H9 (cell line): ENCODE data around the gene LIMA1. TPM values are rescaled to one million over a fixed set of nuclear protein-coding genes. Genes with fewer than 3 reads are reported as not detected.

ENCODE experiments used
- DNase-seq: peaks from one replicate; pipeline ENCODE4 v3.0.0-alpha.2; 2017
- H2AFZ ChIP-seq: one replicate; pipeline ENCODE4 v1.6.1; 2013; ENCODE audit warnings: mild to moderate bottlenecking, low read length, control low read depth, moderate library complexity
- H2AK5ac ChIP-seq: 2 replicates; pipeline ENCODE4 v1.6.1; 2013; ENCODE audit warnings: low read length, control low read depth, mixed read lengths; ENCODE audit not compliant: insufficient read length
- H2BK120ac ChIP-seq: one replicate; pipeline ENCODE4 v1.6.1; 2013; ENCODE audit warnings: low read depth, mild to moderate bottlenecking, low read length, control low read depth, inconsistent platforms; ENCODE audit not compliant: poor library complexity, severe bottlenecking
- H2BK12ac ChIP-seq: 2 replicates; pipeline ENCODE4 v1.6.1; 2013; ENCODE audit warnings: low read length, control low read depth, mixed read lengths, low read depth; ENCODE audit not compliant: insufficient read length
- H2BK15ac ChIP-seq: 2 replicates; pipeline ENCODE4 v1.6.1; 2013; ENCODE audit warnings: low read depth, low read length, control low read depth
- H2BK20ac ChIP-seq: one replicate; pipeline ENCODE4 v1.6.1; 2013; ENCODE audit warnings: low read depth, mild to moderate bottlenecking, low read length, control low read depth, inconsistent platforms; ENCODE audit not compliant: poor library complexity, severe bottlenecking
- H2BK5ac ChIP-seq: 2 replicates; pipeline ENCODE4 v1.6.1; 2013; ENCODE audit warnings: low read length, control low read depth, mixed read lengths; ENCODE audit not compliant: insufficient read length
- H3K14ac ChIP-seq: 2 replicates; pipeline ENCODE4 v1.6.1; 2013; ENCODE audit warnings: low read length, control low read depth; ENCODE audit not compliant: insufficient read depth
- H3K18ac ChIP-seq: 2 replicates; pipeline ENCODE4 v1.6.1; 2013; ENCODE audit warnings: low read depth, mild to moderate bottlenecking, mixed read lengths, low read length, control low read depth; ENCODE audit not compliant: insufficient read length
- H3K23ac ChIP-seq: 2 replicates; pipeline ENCODE4 v1.6.1; 2013; ENCODE audit warnings: low read length, control low read depth, mixed read lengths, low read depth; ENCODE audit not compliant: insufficient read length
- H3K23me2 ChIP-seq: 2 replicates; pipeline ENCODE4 v1.6.1; 2013; ENCODE audit warnings: low read depth, mild to moderate bottlenecking, mixed read lengths, low read length, control low read depth; ENCODE audit not compliant: insufficient read length, poor library complexity, severe bottlenecking
- H3K27ac ChIP-seq: 2 replicates; pipeline ENCODE4 v1.5.1; 2013; ENCODE audit warnings: low read length, control low read depth, mixed read lengths, low read depth; ENCODE audit not compliant: insufficient read length
- H3K27me3 ChIP-seq: 2 replicates; pipeline ENCODE4 v1.6.1; 2013; ENCODE audit warnings: low read length, control low read depth, inconsistent platforms; ENCODE audit not compliant: insufficient read depth
- H3K4ac ChIP-seq: 2 replicates; pipeline ENCODE4 v1.6.1; 2013; ENCODE audit warnings: low read depth, mild to moderate bottlenecking, control low read depth, inconsistent platforms, low read length, moderate library complexity
- H3K4me1 ChIP-seq: 2 replicates; pipeline ENCODE4 v1.6.1; 2013; ENCODE audit warnings: low read length, control low read depth, inconsistent platforms; ENCODE audit not compliant: insufficient read depth
- H3K4me2 ChIP-seq: 2 replicates; pipeline ENCODE4 v1.6.1; 2013; ENCODE audit warnings: low read length, control low read depth, mixed read lengths; ENCODE audit not compliant: insufficient read length, insufficient read depth
- H3K56ac ChIP-seq: 2 replicates; pipeline ENCODE4 v1.6.1; 2013; ENCODE audit warnings: low read depth, mild to moderate bottlenecking, mixed read lengths, low read length, control low read depth; ENCODE audit not compliant: insufficient read length
- H3K79me1 ChIP-seq: 2 replicates; pipeline ENCODE4 v1.6.1; 2013; ENCODE audit warnings: low read depth, mild to moderate bottlenecking, moderate library complexity, low read length, control low read depth, inconsistent platforms; ENCODE audit not compliant: insufficient read depth, poor library complexity, severe bottlenecking
- H3K79me2 ChIP-seq: 2 replicates; pipeline ENCODE4 v1.6.1; 2013; ENCODE audit warnings: low read length, control low read depth, inconsistent platforms; ENCODE audit not compliant: insufficient read depth
- H3K9ac ChIP-seq: 2 replicates; pipeline ENCODE4 v1.6.1; 2013; ENCODE audit warnings: low read length, control low read depth, mixed read lengths; ENCODE audit not compliant: insufficient read length; ENCODE audit errors: extremely low read depth
- H3K9me3 ChIP-seq: one replicate; pipeline ENCODE4 v1.6.1; 2013; ENCODE audit warnings: low read depth, low read length, inconsistent platforms; ENCODE audit not compliant: control insufficient read depth
- H3T11ph ChIP-seq: one replicate; pipeline ENCODE4 v1.6.1; 2013; ENCODE audit warnings: mild to moderate bottlenecking, low read length, control low read depth, inconsistent platforms
- H4K20me1 ChIP-seq: one replicate; pipeline ENCODE4 v1.6.1; 2013; ENCODE audit not compliant: control insufficient read depth, insufficient read length, insufficient read depth
- H4K5ac ChIP-seq: 2 replicates; pipeline ENCODE4 v1.6.1; 2013; ENCODE audit warnings: low read depth, mild to moderate bottlenecking, mixed read lengths, low read length, control low read depth; ENCODE audit not compliant: insufficient read length
- H4K8ac ChIP-seq: replicated peaks from 2 replicates; pipeline ENCODE4 v1.6.1; 2013; ENCODE audit warnings: low read length, control low read depth, mixed read lengths, low read depth; ENCODE audit not compliant: insufficient read length
- H4K91ac ChIP-seq: 2 replicates; pipeline ENCODE4 v1.6.1; 2013; ENCODE audit warnings: low read depth, mild to moderate bottlenecking, moderate library complexity, mixed read lengths, low read length, control low read depth; ENCODE audit not compliant: insufficient read length
- H3K27ac Mint-ChIP-seq, 3 experiments: 2 replicates in 2 of 3; 3 replicates in 1 of 3; pipeline ENCODE4 v1.8.0; 2020 to 2021; ENCODE audit warnings: mixed read lengths in 3 of 3, mild to moderate bottlenecking in 1 of 3, moderate library complexity in 1 of 3
- H3K27me3 Mint-ChIP-seq: 2 replicates; pipeline ENCODE4 v1.8.0; 2021; ENCODE audit warnings: low read depth, mild to moderate bottlenecking, moderate library complexity, mixed read lengths
- H3K36me3 Mint-ChIP-seq, 3 experiments: 2 replicates in 2 of 3; 3 replicates in 1 of 3; pipeline ENCODE4 v1.8.0; 2020 to 2021; ENCODE audit warnings: low read depth in 3 of 3, mixed read lengths in 3 of 3; ENCODE audit not compliant: insufficient read depth in 1 of 3
- H3K4me1 Mint-ChIP-seq, 2 experiments: 2 replicates each; pipeline ENCODE4 v1.8.0; 2020; ENCODE audit warnings: mixed read lengths in 2 of 2
- H3K4me3 Mint-ChIP-seq, 2 experiments: 2 replicates in 1 of 2; 3 replicates in 1 of 2; pipeline ENCODE4 v1.8.0; 2020 to 2021; ENCODE audit warnings: mild to moderate bottlenecking in 2 of 2, mixed read lengths in 2 of 2, moderate library complexity in 1 of 2
- H3K9me3 Mint-ChIP-seq, 2 experiments: 2 replicates in 1 of 2; 3 replicates in 1 of 2; pipeline ENCODE4 v1.8.0; 2020; ENCODE audit warnings: mild to moderate bottlenecking in 2 of 2, mixed read lengths in 2 of 2, moderate library complexity in 1 of 2
- CTCF ChIP-seq: fragments of 200-600 bp; sonication (generic); conservative IDR thresholded peaks from 3 replicates; pipeline ENCODE4 v1.8.0; 2021; ENCODE audit warnings: antibody characterized with exemption, mild to moderate bottlenecking
- WGBS: extraction: QIAGEN DNeasy Blood & Tissue Kit; methylation state at CpG from one replicate; pipeline ENCODE4 v1.1.7; 2013; ENCODE audit warnings: missing lambda C conversion rate, low lambda C conversion rate, mixed read lengths; ENCODE audit not compliant: insufficient read length; ENCODE audit errors: extremely low coverage; 5-methylcytosine and 5-hydroxymethylcytosine counted together
- total RNA-seq: library from RNA; stranded (reverse); gene quantifications from 2 replicates; pipeline ENCODE4 v1.2.1, GENCODE V29; 2021

LIMA1 gene
- total RNA-seq, 1 experiment from 2014 or later: 40.8 TPM

- Mint-ChIP-seq H3K4me3 (no peak overlapping the region), H3K9me3 (no peaks in the 10 kb centered on the region), H3K27me3 (no peaks in the 10 kb centered on the region), H3K36me3 (peaks cover 22 to 50% (median 22%) of the 10 kb centered on the region in 3 experiments; a peak in 6 of 7 replicates), H3K27ac (no peak overlapping the region), H3K4me1 (peaks cover 9 to 10% of the 10 kb centered on the region in 2 experiments)
- Histone ChIP-seq H4K91ac (no peak overlapping the region), H3K23ac (no peak overlapping the region), H3K23me2 (no peaks in the 10 kb centered on the region), H3K79me2 (no peaks in the 10 kb centered on the region), H3K79me1 (no peaks in the 10 kb centered on the region), H2AK5ac (no peak overlapping the region), H3K14ac (no peak overlapping the region), H3K9ac (no peak overlapping the region), H3K9me3 (no peaks in the 10 kb centered on the region), H4K5ac (no peak overlapping the region), H3K27me3 (no peaks in the 10 kb centered on the region), H3K18ac (no peak overlapping the region), H2BK20ac (no peak overlapping the region), H3K4me2 (no peak overlapping the region), H4K20me1 (no peaks in the 10 kb centered on the region), H2AFZ (no peak overlapping the region), H2BK5ac (no peak overlapping the region), H2BK15ac (no peak overlapping the region), H2BK120ac (no peak overlapping the region), H3K56ac (no peak overlapping the region), H3K27ac (no peak overlapping the region), H4K8ac (no peak overlapping the region), H2BK12ac (no peak overlapping the region), H3K4me1 (no peaks in the 10 kb centered on the region; the same call in 1 of the 2 replicates), H3K4ac (no peak overlapping the region), H3T11ph (no peak overlapping the region)
- TF ChIP-seq CTCF: no peak
- WGBS: no CpG with 5 or more reads among the region's 5 CpGs
- DNase-seq: no peak
These were observed 84.5 kb downstream of the LIMA1 start for GRCh38 chr12:50198829-50199228.
